Measurements from ENCODE around the gene KNCN. TPM values are rescaled to one million over a fixed set of nuclear protein-coding genes. Genes with fewer than 3 reads are reported as not detected.

Gene KNCN
- total RNA-seq, 1 donor from 2014 or later, result not detected

DNA sequence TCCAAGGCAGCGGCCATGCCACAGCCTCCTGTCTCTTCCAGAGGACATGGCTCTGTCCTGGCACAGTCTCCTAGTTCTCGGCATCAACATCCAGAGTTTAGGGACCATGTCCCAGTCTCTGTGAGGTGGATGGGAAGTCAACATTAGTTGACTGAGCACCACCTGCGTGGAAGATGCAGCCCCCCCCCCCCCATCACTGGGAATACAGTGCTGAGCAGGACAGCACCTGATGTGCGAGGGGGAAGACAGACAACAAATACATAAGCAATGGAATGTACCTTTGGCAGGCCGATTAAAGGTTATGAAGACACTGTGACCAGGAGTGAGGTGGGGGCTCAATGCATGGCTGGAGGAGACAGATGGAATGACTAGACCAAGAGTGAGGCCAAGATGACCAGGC is 26.6 kb downstream of the KNCN start:
- DNase-seq (ENCODE audit: low read depth) (no peak), FAIRE-seq (no peak)
- H3K4me3 ChIP-seq (ENCODE audit: low read depth, low read length), result no peak overlapping the region
- H3K27me3 ChIP-seq (ENCODE audit: control insufficient read depth, insufficient read depth, low read length), result no peaks in the 10 kb centered on the region
- TF ChIP-seq, protein P1, sequence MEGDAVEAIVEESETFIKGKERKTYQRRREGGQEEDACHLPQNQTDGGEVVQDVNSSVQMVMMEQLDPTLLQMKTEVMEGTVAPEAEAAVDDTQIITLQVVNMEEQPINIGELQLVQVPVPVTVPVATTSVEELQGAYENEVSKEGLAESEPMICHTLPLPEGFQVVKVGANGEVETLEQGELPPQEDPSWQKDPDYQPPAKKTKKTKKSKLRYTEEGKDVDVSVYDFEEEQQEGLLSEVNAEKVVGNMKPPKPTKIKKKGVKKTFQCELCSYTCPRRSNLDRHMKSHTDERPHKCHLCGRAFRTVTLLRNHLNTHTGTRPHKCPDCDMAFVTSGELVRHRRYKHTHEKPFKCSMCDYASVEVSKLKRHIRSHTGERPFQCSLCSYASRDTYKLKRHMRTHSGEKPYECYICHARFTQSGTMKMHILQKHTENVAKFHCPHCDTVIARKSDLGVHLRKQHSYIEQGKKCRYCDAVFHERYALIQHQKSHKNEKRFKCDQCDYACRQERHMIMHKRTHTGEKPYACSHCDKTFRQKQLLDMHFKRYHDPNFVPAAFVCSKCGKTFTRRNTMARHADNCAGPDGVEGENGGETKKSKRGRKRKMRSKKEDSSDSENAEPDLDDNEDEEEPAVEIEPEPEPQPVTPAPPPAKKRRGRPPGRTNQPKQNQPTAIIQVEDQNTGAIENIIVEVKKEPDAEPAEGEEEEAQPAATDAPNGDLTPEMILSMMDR (IDR thresholded peaks at IDR 0.05; ENCODE audit: insufficient read depth, low read length, severe bottlenecking), result no peak
- H3K36me3 ChIP-seq (ENCODE audit: control insufficient read depth, insufficient read depth, low read length), result no peaks in the 10 kb centered on the region

DNA sequence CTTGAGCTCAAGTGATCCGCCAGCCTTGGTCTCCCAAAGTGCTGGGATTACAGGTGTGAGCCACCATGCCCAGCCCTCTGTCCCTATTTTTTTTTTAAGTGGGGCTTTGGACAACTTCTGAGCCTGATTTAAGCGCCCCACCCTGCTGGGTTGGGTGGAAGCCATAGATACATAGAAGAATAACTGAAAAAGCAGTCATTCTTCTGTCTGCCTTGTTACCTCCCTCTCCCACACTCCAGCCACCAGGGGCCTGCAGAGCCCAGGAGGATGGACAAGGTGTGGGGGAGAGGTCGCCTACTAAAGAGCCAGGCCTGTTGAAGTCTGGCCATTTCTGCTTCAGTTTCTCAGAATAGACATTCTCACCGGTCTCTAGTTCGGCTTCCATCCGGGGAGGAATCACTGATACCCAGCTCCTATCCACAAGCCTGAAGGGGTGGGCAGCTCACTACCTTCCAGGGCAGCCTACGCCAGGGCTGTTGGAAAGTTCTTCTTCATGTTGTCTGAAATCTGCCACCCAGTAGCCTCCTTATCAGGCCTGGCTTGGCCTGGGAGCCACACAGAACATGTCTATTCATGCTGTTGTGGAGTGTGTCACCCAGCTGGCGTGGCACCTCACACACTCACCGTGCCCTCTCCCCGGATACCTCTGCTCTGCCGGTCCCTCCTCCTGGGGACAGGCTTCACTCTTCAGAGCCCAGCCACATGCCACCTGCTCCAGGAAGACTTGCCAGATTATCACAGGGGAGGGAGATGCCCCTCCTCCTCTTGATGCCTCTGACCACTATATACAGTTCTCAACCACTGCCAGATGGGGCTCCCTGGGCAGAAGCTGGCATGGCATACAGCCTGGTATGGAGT is 27.7 kb downstream of the KNCN start:
- TF ChIP-seq, protein P1 (IDR thresholded peaks at IDR 0.05; ENCODE audit: insufficient read depth, low read length, severe bottlenecking), result no peak
- DNase-seq (ENCODE audit: low read depth), result peak; percentile 81
- no peaks in the 10 kb centered on the region for H3K36me3 ChIP-seq (ENCODE audit: control insufficient read depth, insufficient read depth, low read length)

DNA sequence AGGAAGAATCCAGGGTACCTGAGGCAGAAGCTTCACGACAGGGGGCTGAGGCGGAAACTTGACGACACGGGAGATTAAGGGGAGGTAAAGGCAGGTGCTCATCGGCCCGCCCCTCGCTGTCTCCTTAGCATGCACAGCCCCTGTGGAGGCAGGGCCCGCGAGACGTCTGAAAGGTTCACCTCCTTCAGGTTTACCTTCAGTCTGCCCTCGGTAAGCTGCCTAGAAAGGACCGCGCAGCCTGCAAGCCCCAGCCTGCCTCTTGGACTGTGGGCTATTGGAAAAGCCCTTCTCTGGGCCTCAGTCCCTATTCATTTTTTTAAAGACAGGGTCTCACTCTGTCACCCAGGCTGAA is 28.5 kb downstream of the KNCN start:
- Histone ChIP-seq H3K36me3 (ENCODE audit: control insufficient read depth, insufficient read depth, low read length) (no peaks in the 10 kb centered on the region), H3K27me3 (ENCODE audit: control insufficient read depth, insufficient read depth, low read length) (no peaks in the 10 kb centered on the region), H3K4me3 (ENCODE audit: low read depth, low read length) (no peak overlapping the region)
- TF ChIP-seq, protein P1 (IDR thresholded peaks at IDR 0.05; ENCODE audit: insufficient read depth, low read length, severe bottlenecking), result no peak
- FAIRE-seq (no peak), DNase-seq (ENCODE audit: low read depth) (peak; percentile 54)

More for the DNA sequence above, 27.7 kb downstream of the KNCN start:
- FAIRE-seq, result peak; percentile 92
- H3K27me3 ChIP-seq (ENCODE audit: control insufficient read depth, insufficient read depth, low read length), result no peaks in the 10 kb centered on the region
- H3K4me3 ChIP-seq (ENCODE audit: low read depth, low read length), result no peak overlapping the region

DNA sequence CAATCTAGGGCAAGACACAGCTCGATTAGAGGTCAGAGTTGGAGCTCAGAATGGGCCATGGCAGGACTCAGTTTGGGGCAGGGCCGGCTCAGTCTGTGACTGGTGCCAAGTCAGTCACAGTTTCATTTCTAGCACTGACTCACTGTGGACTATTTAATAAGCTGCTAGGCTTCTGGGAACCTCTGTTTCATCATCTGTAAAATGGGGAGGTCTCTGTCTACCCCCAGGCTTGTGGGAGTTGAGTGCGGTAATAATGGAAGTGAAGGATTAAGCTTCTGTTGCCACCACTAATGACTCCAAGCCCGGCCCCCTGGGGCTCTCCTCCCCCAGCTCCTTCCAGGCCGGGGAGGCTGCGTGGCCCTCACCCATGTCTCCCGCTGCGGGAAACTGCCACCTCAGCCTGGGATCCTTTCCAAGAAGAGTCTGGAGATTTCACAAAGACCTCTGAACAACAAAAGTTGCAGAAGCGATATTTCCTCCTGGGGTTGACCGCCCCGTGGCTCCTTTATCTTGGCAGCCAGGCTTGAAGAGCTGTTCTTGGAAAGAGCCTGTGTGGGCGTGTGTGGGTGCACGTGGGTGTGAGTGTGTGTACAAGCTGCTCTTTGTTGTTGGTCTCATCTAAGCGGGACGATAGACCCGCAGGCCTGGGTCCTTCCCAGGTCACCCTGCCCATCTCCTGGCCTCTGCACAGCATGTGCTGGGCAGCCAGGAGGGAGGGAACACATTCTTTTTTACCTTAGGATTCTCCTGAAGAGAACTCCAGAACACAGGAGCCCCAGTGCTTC is 29.1 kb downstream of the KNCN start:
- peak; percentile 77 for DNase-seq (ENCODE audit: low read depth)
- H3K4me3 ChIP-seq (ENCODE audit: low read depth, low read length), result no peak overlapping the region
- no peak for FAIRE-seq
- TF ChIP-seq, protein P1 (IDR thresholded peaks at IDR 0.05; ENCODE audit: insufficient read depth, low read length, severe bottlenecking), result no peak
- H3K36me3 ChIP-seq (ENCODE audit: control insufficient read depth, insufficient read depth, low read length), result no peaks in the 10 kb centered on the region
- no peaks in the 10 kb centered on the region for H3K27me3 ChIP-seq (ENCODE audit: control insufficient read depth, insufficient read depth, low read length)

DNA sequence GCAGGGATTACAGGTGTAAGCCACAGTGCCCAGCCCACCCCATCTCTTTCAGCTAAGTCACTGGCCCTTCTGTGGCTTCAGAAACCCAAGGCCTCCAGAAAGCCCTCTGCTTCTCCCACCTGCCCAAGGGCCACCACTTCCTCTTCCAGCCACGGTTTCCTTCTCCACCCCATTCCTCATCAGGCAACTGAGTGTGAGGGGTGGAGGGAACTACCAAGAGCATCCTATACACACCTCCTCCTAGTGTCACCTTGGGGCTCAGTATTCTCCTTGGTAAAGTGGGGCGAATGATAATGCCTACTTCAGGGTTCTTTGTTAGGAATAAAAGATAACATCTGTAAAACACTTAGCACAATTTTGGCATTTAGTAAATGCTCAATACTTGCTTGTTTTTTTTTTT is 30.0 kb downstream of the KNCN start:
- H3K4me3 ChIP-seq (ENCODE audit: low read depth, low read length), result no peak overlapping the region
- no peaks in the 10 kb centered on the region for H3K27me3 ChIP-seq (ENCODE audit: control insufficient read depth, insufficient read depth, low read length)
- DNase-seq (ENCODE audit: low read depth) (no peak), FAIRE-seq (no peak)
- TF ChIP-seq, protein P1 (IDR thresholded peaks at IDR 0.05; ENCODE audit: insufficient read depth, low read length, severe bottlenecking), result no peak
- H3K36me3 ChIP-seq (ENCODE audit: control insufficient read depth, insufficient read depth, low read length), result no peaks in the 10 kb centered on the region
